ENCODE measurements around the gene ADCY3. TPM values are rescaled to one million over a fixed set of nuclear protein-coding genes. Genes with fewer than 3 reads are reported as not detected.

The ADCY3 gene
- total and polyA plus RNA-seq, 10 of the 15 experiments (the other 5 are each of a cell fraction or from before 2014, with no cell fraction given): 2.8 to 102 (median 50.4) TPM

- TF ChIP-seq, protein P1, sequence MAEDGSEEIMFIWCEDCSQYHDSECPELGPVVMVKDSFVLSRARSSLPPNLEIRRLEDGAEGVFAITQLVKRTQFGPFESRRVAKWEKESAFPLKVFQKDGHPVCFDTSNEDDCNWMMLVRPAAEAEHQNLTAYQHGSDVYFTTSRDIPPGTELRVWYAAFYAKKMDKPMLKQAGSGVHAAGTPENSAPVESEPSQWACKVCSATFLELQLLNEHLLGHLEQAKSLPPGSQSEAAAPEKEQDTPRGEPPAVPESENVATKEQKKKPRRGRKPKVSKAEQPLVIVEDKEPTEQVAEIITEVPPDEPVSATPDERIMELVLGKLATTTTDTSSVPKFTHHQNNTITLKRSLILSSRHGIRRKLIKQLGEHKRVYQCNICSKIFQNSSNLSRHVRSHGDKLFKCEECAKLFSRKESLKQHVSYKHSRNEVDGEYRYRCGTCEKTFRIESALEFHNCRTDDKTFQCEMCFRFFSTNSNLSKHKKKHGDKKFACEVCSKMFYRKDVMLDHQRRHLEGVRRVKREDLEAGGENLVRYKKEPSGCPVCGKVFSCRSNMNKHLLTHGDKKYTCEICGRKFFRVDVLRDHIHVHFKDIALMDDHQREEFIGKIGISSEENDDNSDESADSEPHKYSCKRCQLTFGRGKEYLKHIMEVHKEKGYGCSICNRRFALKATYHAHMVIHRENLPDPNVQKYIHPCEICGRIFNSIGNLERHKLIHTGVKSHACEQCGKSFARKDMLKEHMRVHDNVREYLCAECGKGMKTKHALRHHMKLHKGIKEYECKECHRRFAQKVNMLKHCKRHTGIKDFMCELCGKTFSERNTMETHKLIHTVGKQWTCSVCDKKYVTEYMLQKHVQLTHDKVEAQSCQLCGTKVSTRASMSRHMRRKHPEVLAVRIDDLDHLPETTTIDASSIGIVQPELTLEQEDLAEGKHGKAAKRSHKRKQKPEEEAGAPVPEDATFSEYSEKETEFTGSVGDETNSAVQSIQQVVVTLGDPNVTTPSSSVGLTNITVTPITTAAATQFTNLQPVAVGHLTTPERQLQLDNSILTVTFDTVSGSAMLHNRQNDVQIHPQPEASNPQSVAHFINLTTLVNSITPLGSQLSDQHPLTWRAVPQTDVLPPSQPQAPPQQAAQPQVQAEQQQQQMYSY (CRISPR knock-in tag; IDR thresholded peaks at IDR 0.05): no peak
- TF ChIP-seq MXI1 (IDR thresholded peaks at IDR 0.05; ENCODE audit: low read depth, low read length) (no peak), RBBP5 (conservative IDR thresholded peaks at IDR 0.05) (no peak), SMAD5 (IDR thresholded peaks at IDR 0.05; ENCODE audit: low read depth) (no peak), USF1 (IDR thresholded peaks at IDR 0.05; ENCODE audit: borderline replicate concordance, extremely low read length, insufficient read depth, low read depth, low read length) (no peak)
Observed at GRCh38 chr2:24957221-24957620, 37.2 kb upstream of the ADCY3 start (continued).

GRCh38 chr2:24955921-24956320, 35.9 kb upstream of the ADCY3 start:
- no peaks in the 10 kb centered on the region for H4K20me1 ChIP-seq (ENCODE audit: control insufficient read depth, insufficient read depth)
- RAD21 ChIA-PET (ENCODE audit: unreplicated experiment): no interaction called here
- H3K4me1 ChIP-seq (ENCODE audit: control insufficient read depth, insufficient read depth, low read length): no peaks in the 10 kb centered on the region
- H3K36me3 ChIP-seq (ENCODE audit: control insufficient read depth in 2 of 2, insufficient read depth in 2 of 2, low read length in 1 of 2): peaks cover 0 to 23% of the 10 kb centered on the region in 2 experiments; a peak in 2 of 4 replicates
- intact Hi-C loops (cut with micrococcal nuclease; ENCODE audit: unreplicated experiment) (no loop called here), in situ Hi-C loops (cut with MboI) (no loop called here)
- no peak overlapping the region for H3K27ac ChIP-seq (ENCODE audit: control insufficient read depth, insufficient read depth)
- CTCF ChIA-PET: no interaction called here
- no peak overlapping the region for H3K4me3 ChIP-seq
- no peak for ATAC-seq
- no peak overlapping the region for H2AFZ ChIP-seq (ENCODE audit: control insufficient read depth, low read depth, low read length)
- no peaks in the 10 kb centered on the region for H3K79me2 ChIP-seq (ENCODE audit: control insufficient read depth, insufficient read depth, low read length)
- no peaks in the 10 kb centered on the region for H3K27me3 ChIP-seq (replicated peaks in 1 of 2; ENCODE audit: control insufficient read depth in 2 of 2, insufficient read depth in 2 of 2, low read length in 1 of 2)
- BruUV-seq (replicated peaks): no TSS peak
- H3K9ac ChIP-seq (ENCODE audit: control insufficient read depth, insufficient read depth, low read length): no peak overlapping the region
- no peak for DNase-seq (ENCODE audit: low read depth, low spot score)
- no peak overlapping the region for H3K4me2 ChIP-seq (ENCODE audit: control insufficient read depth, insufficient read depth)
- SMC1A ChIA-PET (ENCODE audit: uncharacterized antibody, unreplicated experiment): interaction anchor here (2.1 kb wide), 1 partner anchor 15 kb away, joined by 7 read pairs; no protein-coding TSS in a partner anchor
- peaks cover 11% of the 10 kb centered on the region; the same call in 2 of the 3 replicates for H3K9me3 ChIP-seq (replicated peaks; ENCODE audit: control insufficient read depth, insufficient read depth, low read length)
- no peak for TF ChIP-seq EGR1 (IDR thresholded peaks at IDR 0.05; ENCODE audit: borderline replicate concordance in 1 of 2, low read depth in 2 of 2, low read length in 2 of 2)
- no peak for FAIRE-seq
- POLR2A ChIA-PET: no interaction called here
